GM12878 (cell line): ENCODE data around the gene FGF2. TPM values are rescaled to one million over a fixed set of nuclear protein-coding genes. Genes with fewer than 3 reads are reported as not detected.

Source experiments
- ATAC-seq: fragments of 200-7000 bp; cut with Tn5 transposase; 3 replicates; pipeline ENCODE4 v1.9.1; 2020; ENCODE audit warnings: mild to moderate bottlenecking, moderate library complexity
- BruUV-seq: library from RNA; stranded (reverse); fragments of 400-500 nt; replicated peaks from 2 replicates; lab custom pipeline; 2021; lab: Mats Ljungman, UMichigan
- CTCF ChIA-PET: fragments of 300-600 bp; sonication (Branson Sonifier 250); formaldehyde crosslinking; extraction: SDS; loops from one replicate; lab custom pipeline; 2021; ENCODE audit warnings: inconsistent platforms; lab: Yijun Ruan, JAX
- POLR2A ChIA-PET: fragments of 350-600 bp; formaldehyde crosslinking; extraction: SDS; loops from one replicate; lab custom pipeline; 2021; ENCODE audit warnings: inconsistent platforms; lab: Charles Lee
- RAD21 ChIA-PET: fragments of 300-600 bp; sonication (Branson Sonifier 250); formaldehyde crosslinking; loops from one replicate; lab custom pipeline; 2023; ENCODE audit warnings: antibody characterized with exemption; ENCODE audit not compliant: unreplicated experiment; lab: Charles Lee
- SMC1A ChIA-PET: fragments of 300-600 bp; sonication (Branson Sonifier 250); formaldehyde crosslinking; loops from one replicate; lab custom pipeline; 2023; ENCODE audit not compliant: unreplicated experiment, uncharacterized antibody; lab: Charles Lee
- DNase-seq: peaks from one replicate; pipeline ENCODE4 v3.0.0-alpha.2; 2011; ENCODE audit warnings: low read depth, low spot score
- FAIRE-seq: peaks from 3 replicates; lab custom pipeline; 2011; peaks lifted over from hg19 to GRCh38; lab: Jason Lieb, UNC
- H2AFZ ChIP-seq: 2 replicates; pipeline ENCODE4 v1.6.0; 2011; ENCODE audit warnings: low read depth, low read length, control low read depth; ENCODE audit not compliant: control insufficient read depth
- H3K27ac ChIP-seq: 2 replicates; pipeline ENCODE4 v1.5.1; 2011; ENCODE audit warnings: control low read depth; ENCODE audit not compliant: control insufficient read depth, insufficient read depth
- H3K27me3 ChIP-seq, 2 experiments: replicated peaks in 1 of 2; 2 replicates each; pipeline versions ENCODE4 v1.6.0 to v1.6.1; 2011; ENCODE audit warnings: low read length in 1 of 2; ENCODE audit not compliant: control insufficient read depth in 2 of 2, insufficient read depth in 2 of 2
- H3K36me3 ChIP-seq, 2 experiments: 2 replicates each; pipeline ENCODE4 v1.5.1; 2011; ENCODE audit warnings: low read length in 1 of 2; ENCODE audit not compliant: control insufficient read depth in 2 of 2, insufficient read depth in 2 of 2
- H3K4me1 ChIP-seq: 2 replicates; pipeline ENCODE4 v1.6.1; 2011; ENCODE audit warnings: mild to moderate bottlenecking, low read length, moderate library complexity, mixed read lengths; ENCODE audit not compliant: control insufficient read depth, insufficient read depth
- H3K4me2 ChIP-seq: 2 replicates; pipeline ENCODE4 v1.6.0; 2011; ENCODE audit warnings: control low read depth; ENCODE audit not compliant: control insufficient read depth, insufficient read depth
- H3K4me3 ChIP-seq: fragments of 200-600 bp; sonication (generic); 2 replicates; pipeline ENCODE4 v1.5.1; 2016
- H3K79me2 ChIP-seq: 2 replicates; pipeline ENCODE4 v1.6.0; 2011; ENCODE audit warnings: low read length; ENCODE audit not compliant: control insufficient read depth, insufficient read depth
- H3K9ac ChIP-seq: 2 replicates; pipeline ENCODE4 v1.8.0; 2011; ENCODE audit warnings: low read length, control low read depth, mixed read lengths; ENCODE audit not compliant: control insufficient read depth, insufficient read depth
- H3K9me3 ChIP-seq: replicated peaks from 3 replicates; pipeline ENCODE4 v1.5.1; 2011; ENCODE audit warnings: mild to moderate bottlenecking, low read length; ENCODE audit not compliant: control insufficient read depth, insufficient read depth
- H4K20me1 ChIP-seq: 2 replicates; pipeline ENCODE4 v1.6.0; 2011; ENCODE audit not compliant: control insufficient read depth, insufficient read depth
- BCL11A ChIP-seq: IDR thresholded peaks from 2 replicates; pipeline ENCODE4 v1.6.1; 2011; ENCODE audit warnings: low read depth, low read length
- EGR1 ChIP-seq, 2 experiments: IDR thresholded peaks; 1 replicate in 1 of 2; 2 replicates in 1 of 2; pipeline ENCODE4 v1.6.1; 2011 to 2012; ENCODE audit warnings: low read depth in 2 of 2, low read length in 2 of 2, borderline replicate concordance in 1 of 2, mild to moderate bottlenecking in 1 of 2, moderate library complexity in 1 of 2
- EZH2 ChIP-seq: IDR thresholded peaks from 2 replicates; pipeline ENCODE4 v1.6.1; 2012; ENCODE audit warnings: low read depth, mild to moderate bottlenecking, control low read depth, inconsistent platforms, low read length, borderline replicate concordance; ENCODE audit not compliant: control insufficient read depth
- GABPA ChIP-seq: IDR thresholded peaks from 2 replicates; pipeline ENCODE4 v1.6.1; 2014; ENCODE audit warnings: antibody characterized with exemption, low read depth, mild to moderate bottlenecking, inconsistent platforms
- IRF4 ChIP-seq: IDR thresholded peaks from 2 replicates; pipeline ENCODE4 v1.6.1; 2011; ENCODE audit warnings: low read depth, low read length
- MEF2B ChIP-seq: fragments of 450-650 bp; IDR thresholded peaks from 2 replicates; pipeline ENCODE4 v1.6.1; 2018; ENCODE audit warnings: mild to moderate bottlenecking, moderate library complexity; ENCODE audit not compliant: partially characterized antibody, poor library complexity, severe bottlenecking
- NR2F1 ChIP-seq: fragments of 450-650 bp; conservative IDR thresholded peaks from 2 replicates; pipeline ENCODE4 v1.6.1; 2017; ENCODE audit warnings: mild to moderate bottlenecking
- PML ChIP-seq: IDR thresholded peaks from 2 replicates; pipeline ENCODE4 v1.6.1; 2012; ENCODE audit warnings: low read length, inconsistent platforms
- RBBP5 ChIP-seq: fragments of 200-600 bp; sonication (generic); conservative IDR thresholded peaks from 2 replicates; pipeline ENCODE4 v1.6.1; 2016
- RELA ChIP-seq: fragments of 450-650 bp; IDR thresholded peaks from 2 replicates; pipeline ENCODE4 v1.8.0; 2014; ENCODE audit warnings: borderline replicate concordance; ENCODE audit not compliant: partially characterized antibody
- SMARCA5 ChIP-seq: fragments of 450-650 bp; IDR thresholded peaks from 2 replicates; pipeline ENCODE4 v1.6.1; 2017; ENCODE audit warnings: mild to moderate bottlenecking
- SMC3 ChIP-seq: IDR thresholded peaks from 2 replicates; pipeline ENCODE4 v1.6.1; 2011; ENCODE audit warnings: low read length, improper control_type of control experiment, borderline replicate concordance
- TARDBP ChIP-seq: IDR thresholded peaks from 2 replicates; pipeline ENCODE4 v1.6.1; 2016; ENCODE audit warnings: borderline replicate concordance
- WRNIP1 ChIP-seq: IDR thresholded peaks from 2 replicates; pipeline ENCODE4 v1.6.1; 2011; ENCODE audit warnings: low read depth, low read length, improper control_type of control experiment, borderline replicate concordance
- YBX1 ChIP-seq: fragments of 450-650 bp; IDR thresholded peaks from 2 replicates; pipeline ENCODE4 v1.6.1; 2016; ENCODE audit warnings: antibody characterized with exemption
- ZBED1 ChIP-seq: IDR thresholded peaks from 2 replicates; pipeline ENCODE4 v1.6.1; 2016; ENCODE audit warnings: borderline replicate concordance
- WGBS: methylation state at CpG from one replicate; pipeline ENCODE4 v1.1.6; 2016; ENCODE audit warnings: low lambda C conversion rate; ENCODE audit not compliant: insufficient replicate concordance, insufficient coverage; ENCODE audit errors: missing lambda C conversion rate; 5-methylcytosine and 5-hydroxymethylcytosine counted together
- in situ Hi-C: fragments of 300-500 bp; cut with MboI; formaldehyde crosslinking; loops from 9 replicates; pipeline ENCODE4 v1.14.3; 2018; ENCODE audit warnings: mixed read lengths
- intact Hi-C: fragments of 100-400 bp; cut with micrococcal nuclease; formaldehyde crosslinking; loops from one replicate; pipeline ENCODE4 v1.14.2; 2022; ENCODE audit not compliant: unreplicated experiment
- polyA plus RNA-seq, 11 experiments: library from polyadenylated mRNA; depleted of rRNA in 4 of 11; unstranded in 6 of 11; stranded (reverse) in 5 of 11; fragments of >200 nt; fragmentation: Nextera tagmentation in 4 of 11; fragmentation: Illumina TruSeq in 1 of 11; extraction: Ambion mirVana in 4 of 11; extraction: Trizol in 1 of 11; gene quantifications; 1 replicate in 1 of 11; 2 replicates in 10 of 11; pipeline versions ENCODE4 v1.2.1 to v1.2.3, GENCODE V29; 2011 to 2016; ENCODE audit warnings: inconsistent platforms in 2 of 11, missing spikeins in 2 of 11, low read depth in 1 of 11
- total RNA-seq, 4 experiments: library from RNA; depleted of rRNA in 3 of 4; stranded (reverse); fragments of >200 nt in 3 of 4; fragmentation: Illumina TruSeq in 1 of 4; extraction: Trizol in 1 of 4; gene quantifications; 2 replicates each; pipeline versions ENCODE4 v1.2.1 to v1.2.3, GENCODE V29; 2013 to 2021
- TF ChIP-seq, protein P1 (sequence below): IDR thresholded peaks from 2 replicates; pipeline ENCODE4 v1.6.1; 2012; ENCODE audit warnings: low read depth, low read length, improper control_type of control experiment
- TF ChIP-seq, protein P2 (sequence below): IDR thresholded peaks from 2 replicates; pipeline ENCODE4 v1.6.1; 2011; ENCODE audit warnings: low read depth, mild to moderate bottlenecking, low read length, moderate library complexity, borderline replicate concordance; ENCODE audit errors: extremely low read depth
- TF ChIP-seq, protein P3 (sequence below): fragments of 450-650 bp; IDR thresholded peaks from 2 replicates; pipeline ENCODE4 v1.6.1; 2018; ENCODE audit warnings: borderline replicate concordance, mild to moderate bottlenecking; ENCODE audit not compliant: partially characterized antibody

Gene FGF2
- total and polyA plus RNA-seq, 10 of the 15 experiments (the other 5 are each of a cell fraction or from before 2014, with no cell fraction given) = 0.13 to 1.7 (median 0.25) TPM

DNA sequence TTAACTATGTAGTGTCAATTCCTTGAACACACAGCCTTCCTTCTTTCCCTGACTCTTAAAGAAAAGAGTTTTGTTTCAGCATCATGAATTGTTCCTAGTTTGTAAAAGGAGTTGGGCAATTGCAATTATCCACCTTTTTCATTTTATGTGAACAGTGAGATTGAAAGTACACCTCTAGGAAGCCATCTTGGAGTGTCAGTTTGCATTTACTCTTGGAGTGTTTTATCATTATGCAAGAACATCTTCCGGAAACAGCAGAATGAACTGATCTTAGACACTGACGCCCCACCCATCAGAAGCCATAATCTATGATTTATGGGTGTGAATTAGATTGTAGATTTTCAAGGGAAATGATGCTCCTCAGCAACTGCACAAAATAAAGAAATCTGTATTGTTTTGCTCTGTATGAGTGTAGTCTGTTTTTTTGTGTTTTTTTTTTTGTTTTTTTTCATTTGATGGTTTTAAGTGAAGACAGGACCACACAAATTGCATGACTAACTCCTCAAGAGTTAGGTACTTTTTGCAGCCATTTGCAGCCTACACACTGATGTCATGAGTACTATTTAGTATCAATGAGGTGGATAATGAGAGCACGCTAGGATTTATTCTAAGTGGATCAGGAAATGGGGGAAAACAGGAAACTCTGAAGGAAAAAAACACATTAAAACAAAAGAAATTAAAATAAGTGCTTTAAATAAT lies 19.5 kb upstream of the FGF2 start:
- intact Hi-C loops = no loop called here
- Histone ChIP-seq H3K79me2 (no peaks in the 10 kb centered on the region), H3K4me3 (no peak overlapping the region), H3K4me2 (no peak overlapping the region), H3K9me3 (no peaks in the 10 kb centered on the region), H4K20me1 (no peaks in the 10 kb centered on the region)
- WGBS = 53% methylated on average over 3 of the region's 3 CpGs
- CTCF ChIA-PET = no interaction called here
- no peak for FAIRE-seq
- TF ChIP-seq WRNIP1 (no peak), SMARCA5 (no peak), GABPA (no peak), YBX1 (no peak), BCL11A (no peak), EZH2 (no peak), NR2F1 (no peak), EGR1 (IDR thresholded peaks at IDR 0.05; ENCODE audit: borderline replicate concordance in 1 of 2, low read depth in 2 of 2, low read length in 2 of 2) (no peak), PML (no peak), ZBED1 (no peak), IRF4 (no peak), SMC3 (no peak), RBBP5 (no peak), TARDBP (no peak), RELA (no peak), MEF2B (no peak)
- TF ChIP-seq, protein P1, sequence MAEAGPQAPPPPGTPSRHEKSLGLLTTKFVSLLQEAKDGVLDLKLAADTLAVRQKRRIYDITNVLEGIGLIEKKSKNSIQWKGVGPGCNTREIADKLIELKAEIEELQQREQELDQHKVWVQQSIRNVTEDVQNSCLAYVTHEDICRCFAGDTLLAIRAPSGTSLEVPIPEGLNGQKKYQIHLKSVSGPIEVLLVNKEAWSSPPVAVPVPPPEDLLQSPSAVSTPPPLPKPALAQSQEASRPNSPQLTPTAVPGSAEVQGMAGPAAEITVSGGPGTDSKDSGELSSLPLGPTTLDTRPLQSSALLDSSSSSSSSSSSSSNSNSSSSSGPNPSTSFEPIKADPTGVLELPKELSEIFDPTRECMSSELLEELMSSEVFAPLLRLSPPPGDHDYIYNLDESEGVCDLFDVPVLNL = no peak
- TF ChIP-seq, protein P2, sequence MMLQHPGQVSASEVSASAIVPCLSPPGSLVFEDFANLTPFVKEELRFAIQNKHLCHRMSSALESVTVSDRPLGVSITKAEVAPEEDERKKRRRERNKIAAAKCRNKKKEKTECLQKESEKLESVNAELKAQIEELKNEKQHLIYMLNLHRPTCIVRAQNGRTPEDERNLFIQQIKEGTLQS = no peak
- TF ChIP-seq, protein P3, sequence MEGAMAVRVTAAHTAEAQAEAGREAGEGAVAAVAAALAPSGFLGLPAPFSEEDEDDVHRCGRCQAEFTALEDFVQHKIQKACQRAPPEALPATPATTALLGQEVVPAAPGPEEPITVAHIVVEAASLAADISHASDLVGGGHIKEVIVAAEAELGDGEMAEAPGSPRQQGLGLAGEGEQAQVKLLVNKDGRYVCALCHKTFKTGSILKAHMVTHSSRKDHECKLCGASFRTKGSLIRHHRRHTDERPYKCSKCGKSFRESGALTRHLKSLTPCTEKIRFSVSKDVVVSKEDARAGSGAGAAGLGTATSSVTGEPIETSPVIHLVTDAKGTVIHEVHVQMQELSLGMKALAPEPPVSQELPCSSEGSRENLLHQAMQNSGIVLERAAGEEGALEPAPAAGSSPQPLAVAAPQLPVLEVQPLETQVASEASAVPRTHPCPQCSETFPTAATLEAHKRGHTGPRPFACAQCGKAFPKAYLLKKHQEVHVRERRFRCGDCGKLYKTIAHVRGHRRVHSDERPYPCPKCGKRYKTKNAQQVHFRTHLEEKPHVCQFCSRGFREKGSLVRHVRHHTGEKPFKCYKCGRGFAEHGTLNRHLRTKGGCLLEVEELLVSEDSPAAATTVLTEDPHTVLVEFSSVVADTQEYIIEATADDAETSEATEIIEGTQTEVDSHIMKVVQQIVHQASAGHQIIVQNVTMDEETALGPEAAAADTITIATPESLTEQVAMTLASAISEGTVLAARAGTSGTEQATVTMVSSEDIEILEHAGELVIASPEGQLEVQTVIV = no peak
- TF ChIP-seq, all 136 proteins: peak for 0
- Histone ChIP-seq H3K36me3 (no peaks in the 10 kb centered on the region), H3K9ac (no peak overlapping the region), H3K4me1 (no peaks in the 10 kb centered on the region), H3K27ac (no peak overlapping the region), H3K27me3 (no peaks in the 10 kb centered on the region; a peak in 1 of 4 replicates), H2AFZ (no peak overlapping the region)
- DNase-seq (no peak), ATAC-seq (no peak)
- SMC1A ChIA-PET = interaction anchor here (1.2 kb wide), 1 partner anchor 8 kb away, joined by 3 read pairs; no protein-coding TSS in a partner anchor
- RAD21 ChIA-PET = no interaction called here
- POLR2A ChIA-PET = no interaction called here
- BruUV-seq = no TSS peak
- in situ Hi-C loops = no loop called here
